ENCODE results near the gene GLYR1.

GRCh38 chr16:4831616-4832015, 15.5 kb downstream of the GLYR1 start:
- no peak for TF ChIP-seq TAF1 (IDR thresholded peaks at IDR 0.05; ENCODE audit: low read depth)
- TF ChIP-seq CREB1 (IDR thresholded peaks at IDR 0.05; ENCODE audit: low read depth), result no peak
- no peak for TF ChIP-seq TCF12 (IDR thresholded peaks at IDR 0.05; ENCODE audit: low read depth)
- TF ChIP-seq REST (IDR thresholded peaks at IDR 0.05; ENCODE audit: low read depth), result no peak
- no peak for TF ChIP-seq CEBPB (IDR thresholded peaks at IDR 0.05)
- no peak for TF ChIP-seq FOXM1 (IDR thresholded peaks at IDR 0.05; ENCODE audit: borderline replicate concordance, low read depth)
- no peak for TF ChIP-seq YY1 (IDR thresholded peaks at IDR 0.05; ENCODE audit: low read depth)
- no peak for TF ChIP-seq MAX (IDR thresholded peaks at IDR 0.05)
- no peak for TF ChIP-seq RAD21 (IDR thresholded peaks at IDR 0.05; ENCODE audit: low read depth)
- TF ChIP-seq EGR1 (IDR thresholded peaks at IDR 0.05), result no peak

Data from Ishikawa (cell line).